ENCODE measurements around the gene PSTPIP1. TPM values are rescaled to one million over a fixed set of nuclear protein-coding genes. Genes with fewer than 3 reads are reported as not detected.

Gene PSTPIP1
- total RNA-seq, 1 donor = 23.4 TPM

DNA sequence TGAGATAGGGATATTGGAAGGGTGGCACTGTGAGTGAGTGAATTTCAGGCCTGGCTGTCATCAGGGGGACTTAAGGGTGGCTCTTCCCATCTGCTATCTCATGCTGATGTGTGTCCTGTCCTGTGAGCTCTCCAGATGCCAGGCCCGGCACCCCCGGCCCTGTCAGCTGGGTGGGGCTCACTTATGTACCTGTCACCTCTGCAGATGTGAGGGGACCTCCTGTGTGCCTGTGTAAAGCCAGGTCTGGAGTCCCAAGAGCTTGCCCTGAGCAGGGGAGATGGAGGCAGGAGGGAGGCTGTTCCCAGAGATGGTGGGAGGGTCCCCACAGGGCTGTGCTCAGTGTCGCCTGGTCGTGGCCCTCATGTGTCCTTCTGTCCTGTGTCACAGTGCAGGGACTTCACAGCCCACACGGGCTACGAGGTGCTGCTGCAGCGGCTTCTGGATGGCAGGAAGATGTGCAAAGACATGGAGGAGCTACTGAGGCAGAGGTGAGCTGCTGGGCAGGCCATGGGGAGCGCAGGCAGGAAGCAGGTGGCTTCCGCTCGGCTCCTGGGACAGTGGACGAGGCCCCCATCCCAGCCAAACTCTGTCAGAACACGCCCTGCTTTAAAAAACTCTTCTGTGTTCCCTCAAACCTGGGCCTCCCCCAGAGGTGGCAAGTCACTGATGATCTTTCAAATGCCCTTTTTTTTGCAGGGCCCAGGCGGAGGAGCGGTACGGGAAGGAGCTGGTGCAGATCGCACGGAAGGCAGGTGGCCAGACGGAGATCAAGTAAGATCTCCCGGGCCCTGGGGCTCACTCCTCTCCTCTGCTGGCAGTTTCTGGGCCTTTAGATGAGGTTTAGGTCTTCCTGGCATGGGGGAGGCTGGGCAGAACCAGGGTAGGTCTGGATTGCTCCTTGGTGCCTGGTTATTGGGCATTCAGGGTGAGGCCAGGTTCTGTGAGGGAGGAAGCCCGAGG is 23.1 kb downstream of the PSTPIP1 start:
- no peak for DNase-seq (ENCODE audit: low read depth in 2 of 3, low spot score in 2 of 3)

- DNase-seq (ENCODE audit: low read depth in 2 of 3, low spot score in 2 of 3) = no peak
Measured at GRCh38 chr15:77018796-77019505, 24.0 kb downstream of the PSTPIP1 start.

DNA sequence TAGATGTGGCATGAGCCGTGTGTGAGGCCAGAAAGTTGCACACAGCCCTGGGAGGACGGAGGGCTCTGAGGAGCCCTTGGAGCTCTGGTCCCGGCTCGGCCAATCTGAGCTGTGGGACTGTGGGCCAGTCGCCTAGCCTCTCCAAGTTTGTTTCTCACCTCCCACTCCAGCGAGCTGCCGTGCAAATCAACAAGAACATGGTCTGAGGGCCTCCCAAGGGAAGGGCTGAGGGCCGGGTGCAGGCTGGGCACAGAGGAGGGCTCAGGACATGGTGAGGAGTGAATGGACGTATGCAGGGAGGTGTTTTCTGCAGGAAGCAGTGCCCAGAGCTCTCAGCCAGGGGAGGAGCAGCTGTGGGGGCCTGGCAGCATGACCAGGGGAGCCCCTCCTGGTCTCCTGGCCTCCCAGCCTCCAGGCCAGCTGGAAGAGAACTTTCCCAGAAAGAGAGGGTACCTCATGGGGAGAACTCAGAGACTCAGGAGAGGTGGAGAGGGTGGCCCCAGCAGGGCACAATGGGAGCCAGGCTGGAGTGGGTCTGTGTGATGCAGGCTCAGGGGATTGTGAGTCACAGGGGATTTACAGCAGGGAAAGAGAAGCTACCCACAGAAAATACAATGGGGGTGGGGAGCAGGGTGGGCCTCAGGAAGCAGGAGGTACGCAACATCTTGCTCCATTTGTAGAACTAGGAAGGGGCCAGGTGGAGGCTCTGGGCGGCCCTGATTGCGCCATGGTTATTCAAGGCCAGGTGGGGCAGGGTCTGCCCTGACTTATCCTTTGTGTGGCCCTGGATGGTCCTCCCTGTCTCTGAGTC is 24.8 kb downstream of the PSTPIP1 start:
- DNase-seq (ENCODE audit: low read depth in 2 of 3, low spot score in 2 of 3) = peak in 1 of 3 donors; percentile 54

DNA sequence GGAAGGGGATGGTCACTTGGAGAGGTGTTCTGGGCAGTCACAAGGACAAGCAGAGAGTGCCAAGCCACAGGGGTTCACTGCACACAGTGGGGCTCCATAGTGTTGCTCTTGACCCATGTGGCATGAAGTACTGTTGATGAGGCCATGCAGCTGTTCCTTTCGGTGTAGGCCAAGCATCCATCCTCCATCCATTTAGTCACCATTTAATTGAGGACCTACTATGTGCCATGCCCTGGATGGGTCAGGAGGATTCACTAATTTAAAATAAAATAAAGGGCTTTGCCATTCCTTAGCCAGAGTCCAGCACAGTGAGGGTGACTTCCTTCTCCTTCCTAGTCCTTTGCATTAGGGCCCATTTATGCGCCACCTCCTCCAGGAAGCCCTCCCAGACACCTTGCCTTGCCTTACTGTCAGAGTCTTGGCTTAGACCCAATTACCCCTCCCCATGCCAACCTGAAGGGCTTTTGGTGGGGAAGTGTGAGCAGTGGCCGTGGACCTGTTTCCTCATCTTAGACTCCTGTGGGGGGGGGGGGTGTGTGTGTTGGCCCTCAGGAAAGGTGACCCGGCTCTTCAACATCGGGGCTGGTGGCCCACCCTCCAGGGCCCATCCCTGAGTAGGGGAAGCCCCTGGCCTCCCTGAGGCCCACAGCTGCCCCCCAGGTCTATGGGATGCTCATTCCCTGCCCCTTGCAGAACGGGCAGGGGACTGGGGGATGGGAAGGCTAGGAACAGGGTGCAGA is 25.6 kb downstream of the PSTPIP1 start:
- DNase-seq (ENCODE audit: low read depth in 2 of 3, low spot score in 2 of 3) = no peak

- no peak for DNase-seq (ENCODE audit: low read depth in 2 of 3, low spot score in 2 of 3)
Measured at GRCh38 chr15:77021088-77021481, 26.2 kb downstream of the PSTPIP1 start.

DNA sequence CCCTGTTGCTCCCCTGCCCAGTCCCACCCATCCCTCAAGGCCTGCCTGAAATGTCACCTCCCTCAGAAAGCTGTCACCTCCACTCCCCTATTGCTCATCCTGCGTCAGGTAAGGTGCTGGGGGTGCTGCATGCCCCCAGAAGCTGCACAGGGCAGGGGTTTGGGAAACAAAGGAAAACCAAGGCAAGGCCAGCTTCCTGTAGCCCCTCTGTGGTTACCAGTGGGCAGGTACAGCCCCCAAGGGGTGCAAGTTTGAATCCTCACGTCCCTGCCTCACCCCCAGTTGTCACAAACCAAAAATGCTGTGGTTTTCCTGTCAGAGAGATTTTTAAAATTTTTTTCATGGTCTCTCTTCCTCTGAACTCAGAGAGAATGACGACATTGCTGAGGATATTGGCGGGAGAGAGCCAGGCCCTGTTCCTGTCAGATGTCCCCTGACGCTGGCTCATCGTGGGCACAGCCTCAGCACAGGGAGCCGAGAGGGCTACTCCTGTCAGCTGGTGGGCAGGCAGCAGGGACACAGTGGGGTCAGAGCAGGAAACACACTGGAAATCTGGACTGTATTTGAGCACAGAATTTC is 27.0 kb downstream of the PSTPIP1 start:
- DNase-seq (ENCODE audit: low read depth in 2 of 3, low spot score in 2 of 3) = peak in 2 of 3 donors; percentile 37 to 46

GRCh38 chr15:77022646-77023575 is 28.0 kb downstream of the PSTPIP1 start:
- no peak for DNase-seq (ENCODE audit: low read depth in 2 of 3, low spot score in 2 of 3)

DNA sequence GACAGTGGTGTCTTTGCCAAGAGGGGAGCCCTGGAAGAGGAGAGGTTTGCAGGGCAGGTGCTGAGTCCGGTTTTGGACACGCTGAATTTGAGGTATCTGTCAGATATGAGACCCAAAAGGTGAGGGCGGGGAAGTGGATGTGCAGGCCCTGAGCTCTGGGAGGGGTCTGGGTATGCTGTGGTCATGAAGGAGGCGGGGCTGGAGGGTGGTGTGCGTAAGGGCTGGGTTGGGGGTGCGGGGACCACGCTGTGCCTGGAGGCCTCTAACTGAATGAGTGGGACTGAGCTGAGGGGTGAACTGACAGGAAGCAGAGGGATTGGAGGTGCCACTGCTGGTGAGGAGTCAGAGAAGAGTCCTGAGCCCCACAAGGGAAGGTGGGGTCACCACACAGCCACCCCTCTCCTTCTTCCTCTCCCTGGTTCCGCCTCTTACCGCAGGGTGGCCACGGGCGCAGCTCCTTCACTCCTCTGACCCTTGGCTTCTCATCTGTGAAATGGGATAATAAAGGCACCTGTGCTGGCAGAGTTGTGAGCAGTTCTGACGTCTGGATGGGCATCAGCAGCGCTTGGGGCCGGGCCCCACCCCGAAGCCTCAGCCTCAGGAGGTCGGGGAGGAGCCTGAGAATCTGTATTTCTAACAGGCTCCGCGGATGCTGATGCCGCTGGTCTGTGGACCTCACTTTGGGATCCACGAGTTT is 28.8 kb downstream of the PSTPIP1 start:
- no peak for DNase-seq (ENCODE audit: low read depth in 2 of 3, low spot score in 2 of 3)

DNA sequence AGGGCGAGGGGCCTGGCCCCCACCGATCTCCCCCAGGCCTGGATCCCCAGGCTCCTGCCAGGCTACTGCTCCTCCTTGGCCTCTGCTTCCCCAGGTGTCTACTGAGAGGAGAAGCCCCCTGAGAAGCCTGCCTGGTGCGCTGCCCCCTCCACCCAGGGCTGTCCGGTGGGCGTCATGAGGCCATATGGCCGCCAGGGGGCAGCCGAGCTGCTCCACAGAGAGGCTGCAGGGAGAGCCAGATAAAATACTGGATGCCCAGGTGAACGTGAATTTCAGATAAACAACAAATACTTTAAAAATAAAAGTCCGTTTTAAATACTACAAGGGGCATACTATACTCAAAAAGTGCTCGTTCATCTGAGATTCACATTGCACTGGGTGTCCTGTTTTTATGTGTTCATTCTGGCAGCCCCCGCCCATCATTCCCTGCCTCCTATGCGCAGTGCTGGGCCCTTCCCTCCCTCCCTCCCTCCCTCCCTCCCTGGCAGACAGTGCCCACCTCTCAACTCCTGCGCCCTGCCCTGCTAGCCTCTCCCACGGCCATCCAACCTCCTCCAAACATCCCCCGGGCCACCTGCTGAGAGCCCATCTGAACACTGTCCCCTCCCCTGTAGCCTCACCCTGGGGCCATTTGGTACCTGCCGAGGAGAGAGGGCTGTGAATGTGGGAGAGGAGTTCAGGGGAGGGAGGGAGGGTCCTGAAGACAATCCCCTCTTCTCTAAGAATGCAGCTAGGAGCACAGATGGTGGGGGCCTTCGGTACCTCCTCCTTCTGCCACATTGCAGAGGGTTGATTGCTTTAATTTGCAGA is 29.6 kb downstream of the PSTPIP1 start:
- DNase-seq (ENCODE audit: low read depth in 2 of 3, low spot score in 2 of 3) = peak; percentile 35 to 62 (median 54)

- no peak for DNase-seq (ENCODE audit: low read depth in 2 of 3, low spot score in 2 of 3)
Measured at GRCh38 chr15:77025083-77025901, 30.4 kb downstream of the PSTPIP1 start.

DNA sequence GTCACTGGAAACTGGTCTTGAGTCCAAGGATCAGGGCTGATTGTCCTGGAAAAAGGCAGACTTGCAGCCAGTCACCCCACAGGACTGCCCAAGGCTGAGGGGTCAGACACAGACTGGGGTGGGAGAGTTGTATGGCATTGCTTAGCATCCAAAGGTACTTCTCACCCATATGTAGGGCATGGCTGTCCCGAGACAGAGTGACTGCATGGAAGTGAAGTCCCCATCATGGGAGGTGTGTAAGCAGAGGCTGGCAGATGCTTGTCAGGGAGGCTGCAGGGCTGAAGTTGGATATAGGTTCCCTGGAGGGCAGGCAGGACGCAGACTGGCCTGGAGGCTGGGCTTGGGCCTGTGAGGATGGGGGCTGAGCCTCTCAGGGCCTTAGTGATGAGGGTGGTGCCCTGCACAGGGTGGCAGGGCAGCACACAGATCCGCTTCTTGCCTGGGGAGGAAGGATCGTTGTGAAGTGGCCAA is 31.1 kb downstream of the PSTPIP1 start:
- no peak for DNase-seq (ENCODE audit: low read depth in 2 of 3, low spot score in 2 of 3)

GRCh38 chr15:77026501-77027110 is 31.7 kb downstream of the PSTPIP1 start:
- DNase-seq (ENCODE audit: low read depth in 2 of 3, low spot score in 2 of 3) = no peak

- no peak for DNase-seq (ENCODE audit: low read depth in 2 of 3, low spot score in 2 of 3)
Measured at GRCh38 chr15:77027111-77027696, 32.3 kb downstream of the PSTPIP1 start.

GRCh38 chr15:77027697-77028450 is 32.9 kb downstream of the PSTPIP1 start:
- no peak for DNase-seq (ENCODE audit: low read depth in 2 of 3, low spot score in 2 of 3)
